H9 (cell line): ENCODE results near the gene GALNT15. TPM values are rescaled to one million over a fixed set of nuclear protein-coding genes. Genes with fewer than 3 reads are reported as not detected.

Source experiments
- DNase-seq: peaks from one replicate; pipeline ENCODE4 v3.0.0-alpha.2; 2017
- H2AFZ ChIP-seq: one replicate; pipeline ENCODE4 v1.6.1; 2013; ENCODE audit warnings: mild to moderate bottlenecking, low read length, control low read depth, moderate library complexity
- H2AK5ac ChIP-seq: 2 replicates; pipeline ENCODE4 v1.6.1; 2013; ENCODE audit warnings: low read length, control low read depth, mixed read lengths; ENCODE audit not compliant: insufficient read length
- H2BK120ac ChIP-seq: one replicate; pipeline ENCODE4 v1.6.1; 2013; ENCODE audit warnings: low read depth, mild to moderate bottlenecking, low read length, control low read depth, inconsistent platforms; ENCODE audit not compliant: poor library complexity, severe bottlenecking
- H2BK12ac ChIP-seq: 2 replicates; pipeline ENCODE4 v1.6.1; 2013; ENCODE audit warnings: low read length, control low read depth, mixed read lengths, low read depth; ENCODE audit not compliant: insufficient read length
- H2BK15ac ChIP-seq: 2 replicates; pipeline ENCODE4 v1.6.1; 2013; ENCODE audit warnings: low read depth, low read length, control low read depth
- H2BK20ac ChIP-seq: one replicate; pipeline ENCODE4 v1.6.1; 2013; ENCODE audit warnings: low read depth, mild to moderate bottlenecking, low read length, control low read depth, inconsistent platforms; ENCODE audit not compliant: poor library complexity, severe bottlenecking
- H2BK5ac ChIP-seq: 2 replicates; pipeline ENCODE4 v1.6.1; 2013; ENCODE audit warnings: low read length, control low read depth, mixed read lengths; ENCODE audit not compliant: insufficient read length
- H3K14ac ChIP-seq: 2 replicates; pipeline ENCODE4 v1.6.1; 2013; ENCODE audit warnings: low read length, control low read depth; ENCODE audit not compliant: insufficient read depth
- H3K18ac ChIP-seq: 2 replicates; pipeline ENCODE4 v1.6.1; 2013; ENCODE audit warnings: low read depth, mild to moderate bottlenecking, mixed read lengths, low read length, control low read depth; ENCODE audit not compliant: insufficient read length
- H3K23ac ChIP-seq: 2 replicates; pipeline ENCODE4 v1.6.1; 2013; ENCODE audit warnings: low read length, control low read depth, mixed read lengths, low read depth; ENCODE audit not compliant: insufficient read length
- H3K23me2 ChIP-seq: 2 replicates; pipeline ENCODE4 v1.6.1; 2013; ENCODE audit warnings: low read depth, mild to moderate bottlenecking, mixed read lengths, low read length, control low read depth; ENCODE audit not compliant: insufficient read length, poor library complexity, severe bottlenecking
- H3K27ac ChIP-seq: 2 replicates; pipeline ENCODE4 v1.5.1; 2013; ENCODE audit warnings: low read length, control low read depth, mixed read lengths, low read depth; ENCODE audit not compliant: insufficient read length
- H3K27me3 ChIP-seq: 2 replicates; pipeline ENCODE4 v1.6.1; 2013; ENCODE audit warnings: low read length, control low read depth, inconsistent platforms; ENCODE audit not compliant: insufficient read depth
- H3K4ac ChIP-seq: 2 replicates; pipeline ENCODE4 v1.6.1; 2013; ENCODE audit warnings: low read depth, mild to moderate bottlenecking, control low read depth, inconsistent platforms, low read length, moderate library complexity
- H3K4me1 ChIP-seq: 2 replicates; pipeline ENCODE4 v1.6.1; 2013; ENCODE audit warnings: low read length, control low read depth, inconsistent platforms; ENCODE audit not compliant: insufficient read depth
- H3K4me2 ChIP-seq: 2 replicates; pipeline ENCODE4 v1.6.1; 2013; ENCODE audit warnings: low read length, control low read depth, mixed read lengths; ENCODE audit not compliant: insufficient read length, insufficient read depth
- H3K56ac ChIP-seq: 2 replicates; pipeline ENCODE4 v1.6.1; 2013; ENCODE audit warnings: low read depth, mild to moderate bottlenecking, mixed read lengths, low read length, control low read depth; ENCODE audit not compliant: insufficient read length
- H3K79me1 ChIP-seq: 2 replicates; pipeline ENCODE4 v1.6.1; 2013; ENCODE audit warnings: low read depth, mild to moderate bottlenecking, moderate library complexity, low read length, control low read depth, inconsistent platforms; ENCODE audit not compliant: insufficient read depth, poor library complexity, severe bottlenecking
- H3K79me2 ChIP-seq: 2 replicates; pipeline ENCODE4 v1.6.1; 2013; ENCODE audit warnings: low read length, control low read depth, inconsistent platforms; ENCODE audit not compliant: insufficient read depth
- H3K9ac ChIP-seq: 2 replicates; pipeline ENCODE4 v1.6.1; 2013; ENCODE audit warnings: low read length, control low read depth, mixed read lengths; ENCODE audit not compliant: insufficient read length; ENCODE audit errors: extremely low read depth
- H3K9me3 ChIP-seq: one replicate; pipeline ENCODE4 v1.6.1; 2013; ENCODE audit warnings: low read depth, low read length, inconsistent platforms; ENCODE audit not compliant: control insufficient read depth
- H3T11ph ChIP-seq: one replicate; pipeline ENCODE4 v1.6.1; 2013; ENCODE audit warnings: mild to moderate bottlenecking, low read length, control low read depth, inconsistent platforms
- H4K20me1 ChIP-seq: one replicate; pipeline ENCODE4 v1.6.1; 2013; ENCODE audit not compliant: control insufficient read depth, insufficient read length, insufficient read depth
- H4K5ac ChIP-seq: 2 replicates; pipeline ENCODE4 v1.6.1; 2013; ENCODE audit warnings: low read depth, mild to moderate bottlenecking, mixed read lengths, low read length, control low read depth; ENCODE audit not compliant: insufficient read length
- H4K8ac ChIP-seq: replicated peaks from 2 replicates; pipeline ENCODE4 v1.6.1; 2013; ENCODE audit warnings: low read length, control low read depth, mixed read lengths, low read depth; ENCODE audit not compliant: insufficient read length
- H4K91ac ChIP-seq: 2 replicates; pipeline ENCODE4 v1.6.1; 2013; ENCODE audit warnings: low read depth, mild to moderate bottlenecking, moderate library complexity, mixed read lengths, low read length, control low read depth; ENCODE audit not compliant: insufficient read length
- H3K27ac Mint-ChIP-seq, 3 experiments: 2 replicates in 2 of 3; 3 replicates in 1 of 3; pipeline ENCODE4 v1.8.0; 2020 to 2021; ENCODE audit warnings: mixed read lengths in 3 of 3, mild to moderate bottlenecking in 1 of 3, moderate library complexity in 1 of 3
- H3K27me3 Mint-ChIP-seq: 2 replicates; pipeline ENCODE4 v1.8.0; 2021; ENCODE audit warnings: low read depth, mild to moderate bottlenecking, moderate library complexity, mixed read lengths
- H3K36me3 Mint-ChIP-seq, 3 experiments: 2 replicates in 2 of 3; 3 replicates in 1 of 3; pipeline ENCODE4 v1.8.0; 2020 to 2021; ENCODE audit warnings: low read depth in 3 of 3, mixed read lengths in 3 of 3; ENCODE audit not compliant: insufficient read depth in 1 of 3
- H3K4me1 Mint-ChIP-seq, 2 experiments: 2 replicates each; pipeline ENCODE4 v1.8.0; 2020; ENCODE audit warnings: mixed read lengths in 2 of 2
- H3K4me3 Mint-ChIP-seq, 2 experiments: 2 replicates in 1 of 2; 3 replicates in 1 of 2; pipeline ENCODE4 v1.8.0; 2020 to 2021; ENCODE audit warnings: mild to moderate bottlenecking in 2 of 2, mixed read lengths in 2 of 2, moderate library complexity in 1 of 2
- H3K9me3 Mint-ChIP-seq, 2 experiments: 2 replicates in 1 of 2; 3 replicates in 1 of 2; pipeline ENCODE4 v1.8.0; 2020; ENCODE audit warnings: mild to moderate bottlenecking in 2 of 2, mixed read lengths in 2 of 2, moderate library complexity in 1 of 2
- CTCF ChIP-seq: fragments of 200-600 bp; sonication (generic); conservative IDR thresholded peaks from 3 replicates; pipeline ENCODE4 v1.8.0; 2021; ENCODE audit warnings: antibody characterized with exemption, mild to moderate bottlenecking
- WGBS: extraction: QIAGEN DNeasy Blood & Tissue Kit; methylation state at CpG from one replicate; pipeline ENCODE4 v1.1.7; 2013; ENCODE audit warnings: missing lambda C conversion rate, low lambda C conversion rate, mixed read lengths; ENCODE audit not compliant: insufficient read length; ENCODE audit errors: extremely low coverage; 5-methylcytosine and 5-hydroxymethylcytosine counted together
- total RNA-seq: library from RNA; stranded (reverse); gene quantifications from 2 replicates; pipeline ENCODE4 v1.2.1, GENCODE V29; 2021

Gene GALNT15
- total RNA-seq, 1 experiment from 2014 or later: 0.04 TPM

GRCh38 chr3:16239086-16239770 lies 64.7 kb downstream of the GALNT15 start:
- peaks cover 4% of the 10 kb centered on the region for H3K27me3 Mint-ChIP-seq
- no peaks in the 10 kb centered on the region for H3K23me2 ChIP-seq
- H2AK5ac ChIP-seq: no peak overlapping the region
- H3K9ac ChIP-seq: no peak overlapping the region
- no peak overlapping the region for H2BK20ac ChIP-seq
- H4K5ac ChIP-seq: no peak overlapping the region
- H4K8ac ChIP-seq: no peak overlapping the region
- no peak overlapping the region for H2BK5ac ChIP-seq
- no peak overlapping the region for H2BK12ac ChIP-seq
- H3K9me3 Mint-ChIP-seq: no peaks in the 10 kb centered on the region
- H3K14ac ChIP-seq: no peak overlapping the region
- H3K36me3 Mint-ChIP-seq: no peaks in the 10 kb centered on the region
- no peaks in the 10 kb centered on the region for H4K20me1 ChIP-seq
- no peak overlapping the region for H3K56ac ChIP-seq
- no peaks in the 10 kb centered on the region for H3K79me1 ChIP-seq
- no peak for TF ChIP-seq CTCF
- no peak overlapping the region for H3K18ac ChIP-seq
- no peak overlapping the region for H3T11ph ChIP-seq
- no peak overlapping the region for H3K4me2 ChIP-seq
- no peaks in the 10 kb centered on the region for H3K4me1 ChIP-seq
- H2BK120ac ChIP-seq: no peak overlapping the region
- H3K4me1 Mint-ChIP-seq: no peaks in the 10 kb centered on the region
- H2BK15ac ChIP-seq: no peak overlapping the region
- no peak overlapping the region for H3K27ac Mint-ChIP-seq
- H2AFZ ChIP-seq: no peak overlapping the region
- no peaks in the 10 kb centered on the region for H3K9me3 ChIP-seq
- no peak overlapping the region for H3K4ac ChIP-seq
- no peak overlapping the region for H3K4me3 Mint-ChIP-seq
- WGBS: no CpG with 5 or more reads among the region's 3 CpGs
- no peak overlapping the region for H4K91ac ChIP-seq
- no peak overlapping the region for H3K23ac ChIP-seq
- no peak for DNase-seq
- H3K27me3 ChIP-seq: no peaks in the 10 kb centered on the region
- H3K27ac ChIP-seq: no peak overlapping the region
- H3K79me2 ChIP-seq: 0 out of 2 replicates have a peak, but pooled peaks cover 2% of the 10 kb centered on the region
